HG03159 (cell line): ENCODE data around the gene FOXP4.
A peak's percentile ranks its signal among the peaks of the same experiment; 100 is the strongest.

Experiments
- ATAC-seq: cut with Tn5 transposase; IDR thresholded peaks from one replicate; pipeline ENCODE4 v1.9.1; 2021; ENCODE audit warnings: mild to moderate bottlenecking, moderate library complexity; ENCODE audit not compliant: unreplicated experiment

Gene FOXP4

DNA sequence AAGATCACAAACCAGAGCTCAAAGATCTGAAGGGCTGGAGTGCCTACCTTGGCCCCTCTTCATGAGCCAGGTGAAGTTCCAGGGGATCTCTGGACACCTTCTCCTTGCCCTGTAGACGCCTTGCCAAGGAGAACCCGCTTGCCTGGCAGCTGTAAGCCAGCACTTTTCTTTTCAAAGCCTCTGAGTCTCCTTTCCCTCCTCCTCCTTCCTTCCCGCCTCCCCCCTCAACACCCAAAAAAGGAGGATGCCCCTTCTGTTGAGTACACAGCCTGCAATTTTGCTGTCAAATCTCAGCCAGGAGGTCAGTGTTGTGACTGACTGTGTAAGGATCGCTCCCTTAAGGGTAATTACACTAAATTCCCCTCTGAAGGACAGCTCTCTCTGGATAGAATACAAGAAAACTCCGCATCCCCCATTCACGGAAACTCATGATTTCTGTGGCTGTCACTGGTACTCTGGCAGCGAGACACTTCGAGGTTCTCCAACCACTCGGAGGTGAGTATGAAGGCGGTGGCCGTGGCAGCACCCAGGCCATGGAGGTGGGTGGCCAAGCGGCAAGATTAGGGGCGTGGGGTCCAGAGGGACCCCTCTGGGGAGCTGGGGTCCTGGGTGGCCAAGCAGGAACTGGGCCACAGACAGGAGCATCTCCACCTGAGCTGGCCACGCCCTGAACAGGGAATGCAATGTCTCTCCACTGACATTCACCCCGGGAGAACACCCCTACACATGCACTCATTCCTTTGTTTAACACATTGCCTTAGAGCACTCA lies 23.2 kb upstream of the FOXP4 start:
- no peak for ATAC-seq

GRCh38 chr6:41523915-41524633 lies 22.1 kb upstream of the FOXP4 start:
- ATAC-seq = no peak

DNA sequence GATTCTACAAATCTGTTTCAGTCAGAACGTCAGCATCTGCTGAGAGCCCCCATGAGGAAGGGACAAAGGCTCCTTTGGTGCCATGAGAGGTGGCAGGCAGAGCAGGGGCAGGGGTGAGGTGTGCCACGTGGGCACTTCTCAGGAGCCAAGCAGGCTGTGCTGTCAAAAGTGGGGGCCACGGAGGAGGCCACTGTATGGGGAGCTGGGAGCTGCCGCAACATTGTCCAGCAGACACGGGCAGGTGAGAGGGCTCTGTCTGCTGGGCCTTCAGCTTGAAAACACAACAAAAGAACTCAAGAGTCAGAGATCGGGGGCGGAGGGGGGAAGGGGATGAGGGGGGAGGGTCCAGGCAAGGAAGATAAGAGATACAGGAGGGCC lies 21.6 kb upstream of the FOXP4 start:
- no peak for ATAC-seq

DNA sequence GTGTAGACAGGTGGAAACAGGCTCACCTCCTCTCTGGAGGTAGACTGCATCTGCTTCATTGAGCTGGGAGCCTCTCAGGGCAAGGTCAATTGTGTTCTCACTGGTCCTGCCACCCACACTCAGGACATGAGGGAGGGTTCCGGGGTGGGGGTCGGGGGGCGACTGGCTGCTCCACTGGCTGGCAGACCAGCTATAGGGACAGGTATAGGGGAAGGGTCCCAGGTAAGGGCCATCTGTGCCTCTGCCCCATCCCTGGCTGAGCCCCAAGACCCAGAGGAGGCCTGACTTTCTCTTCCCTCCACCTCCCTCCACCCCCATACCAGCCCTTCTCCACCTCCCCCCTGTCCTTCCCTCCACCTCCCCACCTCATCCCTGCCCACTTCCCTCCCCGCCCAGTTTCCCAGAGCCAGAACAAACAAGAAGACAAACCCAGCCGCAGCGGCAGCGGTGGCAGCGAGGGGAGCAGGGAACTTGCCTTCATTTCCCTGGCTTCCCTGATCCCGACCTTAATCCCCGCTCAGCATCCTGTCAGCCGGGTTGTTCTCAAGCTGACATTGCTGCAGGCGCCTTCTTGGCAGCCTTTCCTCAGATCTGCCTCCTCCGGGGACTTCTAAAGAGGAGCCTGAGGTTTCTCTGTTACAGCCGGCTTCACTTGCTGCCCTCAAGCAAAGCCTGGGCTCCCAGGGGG lies 18.3 kb upstream of the FOXP4 start:
- ATAC-seq = no peak

DNA sequence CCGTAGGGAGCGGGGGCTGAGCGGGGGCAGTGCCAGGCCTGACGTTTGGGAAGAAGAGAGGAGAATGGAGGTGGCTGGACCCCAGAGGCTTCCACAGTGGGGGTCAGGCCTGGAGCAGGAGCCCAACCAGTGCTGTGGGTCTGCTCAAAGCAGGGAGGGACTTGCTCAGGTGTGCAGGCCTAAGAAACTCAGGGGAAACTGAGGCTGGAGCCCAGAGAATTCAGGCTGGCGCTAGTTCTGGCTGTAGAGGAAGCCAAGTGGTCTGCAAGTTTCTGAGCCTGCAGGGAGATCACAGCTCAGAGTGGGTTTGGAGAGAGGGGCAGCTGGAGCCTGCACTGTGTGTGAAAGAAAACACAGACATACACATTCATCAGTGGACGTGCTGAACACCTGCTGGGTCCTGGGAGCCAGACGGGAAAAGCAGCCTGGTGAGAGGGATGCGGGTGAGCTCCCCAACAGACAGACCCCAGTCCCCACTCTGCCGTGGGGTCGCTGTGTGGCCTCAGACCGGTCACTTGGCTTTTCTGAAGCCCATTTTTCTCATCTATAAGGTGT lies 17.7 kb upstream of the FOXP4 start:
- ATAC-seq = no peak

DNA sequence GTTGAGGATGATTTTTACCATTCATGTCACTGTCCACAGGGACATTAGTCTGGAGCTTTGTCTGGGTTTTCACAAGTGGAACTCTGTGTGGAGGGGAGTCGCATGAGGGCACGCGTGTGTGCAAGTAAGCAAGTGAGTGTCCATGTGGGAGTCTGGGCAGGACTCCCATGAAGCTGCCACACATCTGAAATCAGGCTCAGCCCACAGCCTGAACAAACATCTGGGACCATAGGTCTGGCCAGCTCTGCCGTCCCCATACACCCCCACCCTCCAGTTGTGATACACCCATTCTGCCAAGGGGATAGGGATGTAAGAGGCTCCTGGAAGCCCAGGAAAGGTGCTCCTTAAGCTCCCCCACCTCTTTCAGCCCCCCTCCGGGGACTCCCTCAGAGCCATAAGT lies 17.1 kb upstream of the FOXP4 start:
- ATAC-seq = no peak

GRCh38 chr6:41529970-41530369 lies 16.2 kb upstream of the FOXP4 start:
- no peak for ATAC-seq

DNA sequence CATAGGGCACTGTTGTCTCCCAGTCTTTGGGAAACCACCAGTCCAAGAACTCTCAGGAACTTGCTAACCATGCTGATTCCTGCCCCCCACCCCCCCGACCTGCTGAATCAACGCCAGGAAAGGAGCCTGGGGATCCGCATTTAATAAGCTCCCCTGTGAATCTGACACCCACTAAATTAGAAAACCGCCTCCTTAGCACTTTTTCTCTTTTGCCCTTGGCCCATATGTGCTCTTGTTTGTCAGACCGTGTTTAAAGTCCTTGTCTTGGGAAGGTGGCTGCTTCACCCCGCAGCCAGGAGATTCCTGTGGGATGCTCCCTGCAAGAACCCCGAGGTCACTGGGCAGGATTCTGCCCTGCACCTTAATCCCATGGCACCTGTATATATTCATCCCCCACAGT lies 15.7 kb upstream of the FOXP4 start:
- ATAC-seq = no peak

DNA sequence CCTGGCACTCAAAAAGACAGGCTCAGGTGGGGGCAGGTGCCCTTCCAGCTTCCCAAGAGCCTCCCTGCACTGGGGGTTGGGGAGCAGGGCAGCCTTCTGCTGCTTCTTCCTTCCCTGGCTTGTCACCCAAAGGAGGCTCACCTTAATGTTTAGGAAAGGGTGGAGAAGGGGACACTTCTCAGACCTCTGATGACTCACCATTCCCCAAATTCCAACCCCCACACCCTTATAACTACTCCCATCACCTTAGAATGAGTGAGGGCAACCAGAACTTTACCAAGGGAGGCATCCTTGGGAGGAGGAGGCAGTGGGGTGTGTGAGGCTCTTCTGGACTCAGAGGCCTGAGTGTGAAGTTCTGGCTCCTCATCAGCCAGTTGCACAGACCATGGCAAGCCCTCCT lies 15.2 kb upstream of the FOXP4 start:
- ATAC-seq = no peak

- peak; percentile 91 for ATAC-seq
These were observed 14.3 kb upstream of the FOXP4 start for GRCh38 chr6:41531591-41532582.

DNA sequence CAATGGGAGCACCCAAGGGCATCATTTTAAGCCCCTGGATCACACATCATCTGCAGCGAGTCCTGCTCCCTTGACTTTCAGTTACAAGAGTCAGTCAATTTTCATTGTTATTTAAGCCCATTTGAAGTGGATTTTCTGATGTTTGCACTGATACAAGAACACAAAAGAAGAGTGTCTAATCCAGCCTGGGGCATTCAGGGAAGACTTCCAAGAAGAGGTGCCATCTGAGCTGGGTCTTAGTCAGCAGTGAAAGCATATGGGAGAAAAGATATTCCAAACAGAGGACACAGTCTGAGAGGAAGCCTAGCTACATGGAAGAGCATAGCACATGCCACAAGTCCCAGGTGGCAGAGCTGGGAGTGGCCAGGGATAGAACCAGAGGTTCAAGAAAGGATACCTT lies 10.4 kb upstream of the FOXP4 start:
- ATAC-seq = no peak

GRCh38 chr6:41536795-41537758 lies 9.1 kb upstream of the FOXP4 start:
- ATAC-seq = no peak

DNA sequence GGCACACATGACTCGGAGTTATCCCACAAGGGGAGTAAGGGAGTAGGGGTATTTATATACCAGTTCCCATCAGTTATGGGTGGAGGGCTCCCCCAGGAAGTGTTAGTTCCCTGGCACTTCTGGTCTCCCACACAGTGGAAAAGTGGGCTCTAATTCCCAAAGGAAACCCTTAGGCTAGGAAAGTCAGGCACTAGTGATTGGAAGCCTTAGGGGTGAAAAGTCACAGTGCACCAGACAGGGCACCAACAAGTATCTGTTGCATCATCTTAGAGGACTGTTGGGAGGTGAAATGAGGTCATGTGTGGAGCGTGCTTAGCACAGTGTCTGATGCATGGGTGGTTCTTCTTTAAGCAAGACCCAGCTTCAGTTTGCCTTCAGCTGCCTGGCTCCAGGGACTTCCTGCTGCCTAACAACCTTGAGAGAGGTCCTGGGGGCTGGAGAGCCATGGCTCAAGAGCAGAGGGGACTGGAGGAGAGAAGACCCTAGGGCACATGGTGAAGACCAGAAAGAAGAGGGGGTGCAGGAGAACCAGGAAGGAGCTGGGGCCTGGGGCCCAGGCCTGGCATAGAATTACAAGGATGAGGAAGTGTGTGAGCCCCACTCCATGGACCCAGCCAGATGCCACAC lies 7.5 kb upstream of the FOXP4 start:
- ATAC-seq = no peak

DNA sequence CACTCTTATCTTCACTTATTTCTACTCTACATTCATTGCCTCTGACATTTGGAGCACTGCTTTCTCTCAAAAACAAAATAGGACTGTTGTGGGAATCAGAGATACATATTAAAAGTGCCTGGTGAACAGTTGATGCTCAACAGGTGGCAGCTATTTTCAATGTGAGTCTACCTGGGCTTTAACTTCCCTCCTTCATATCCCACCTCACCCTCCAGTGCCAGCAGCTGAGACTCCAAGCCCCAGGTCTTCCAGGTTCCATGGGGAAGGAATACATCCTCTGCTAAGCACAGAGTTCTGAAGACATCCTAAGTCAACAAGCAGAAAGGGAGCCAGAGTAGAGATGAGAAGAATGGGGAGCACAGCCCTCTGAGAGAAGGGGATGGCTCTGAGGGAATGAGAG lies 7.0 kb upstream of the FOXP4 start:
- no peak for ATAC-seq

GRCh38 chr6:41541364-41541763 lies 4.8 kb upstream of the FOXP4 start:
- ATAC-seq = no peak

DNA sequence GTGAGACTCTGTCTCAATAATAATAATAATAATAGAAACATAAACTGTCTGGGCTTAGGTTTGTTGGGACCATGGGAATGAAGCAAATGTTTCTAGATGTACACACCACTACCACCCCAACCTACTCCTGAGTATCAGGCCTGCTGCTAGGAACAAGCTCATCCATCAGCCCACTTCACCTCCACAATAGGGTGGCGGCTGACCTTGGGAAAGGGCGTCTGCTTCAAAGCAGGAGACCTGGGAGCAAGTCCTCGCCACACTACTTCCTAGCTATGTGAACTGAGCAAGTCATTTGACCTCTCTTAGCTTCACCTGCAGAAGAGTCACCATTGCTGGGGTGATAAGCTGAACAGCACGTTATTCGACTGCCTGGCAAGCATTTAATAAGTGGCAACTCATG lies 3.1 kb upstream of the FOXP4 start:
- no peak for ATAC-seq

DNA sequence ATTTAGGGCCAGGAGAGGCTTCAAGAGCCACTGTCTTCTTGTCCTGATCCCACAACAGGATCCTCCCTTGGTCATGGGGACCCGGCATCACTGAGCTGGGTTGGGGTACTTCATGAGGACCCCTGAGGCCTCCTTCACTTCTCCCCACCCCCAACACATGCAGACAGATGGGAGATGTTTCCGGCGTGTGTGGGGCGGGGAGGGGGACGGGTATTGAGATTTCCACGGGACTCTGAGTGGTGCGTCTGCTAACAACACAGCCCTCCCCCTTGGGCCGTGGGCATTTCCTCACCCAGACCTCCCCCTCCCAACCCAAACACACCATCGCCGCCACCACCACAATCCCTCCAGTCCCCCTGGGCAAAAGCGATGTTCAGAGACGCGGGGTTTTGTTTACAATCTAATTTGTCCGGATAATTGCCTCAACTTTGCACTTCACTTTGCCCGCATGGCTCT lies 906 bp upstream of the FOXP4 start:
- ATAC-seq = no peak

- peak; percentile 36 for ATAC-seq
These were observed 289 bp downstream of the FOXP4 start for GRCh38 chr6:41546475-41546865.
